ENCODE measurements around the gene FBXW11. TPM values are rescaled to one million over a fixed set of nuclear protein-coding genes. Genes with fewer than 3 reads are reported as not detected.

Gene FBXW11
- total and polyA plus RNA-seq, 12 donors: 5.3 to 108 (median 76.6) TPM

- 81 to 83% methylated on average over 5 of the region's 5 CpGs for WGBS, 2 donors
- H3K27me3 ChIP-seq: no peaks in the 10 kb centered on the region
- H3K4me3 ChIP-seq: no peak overlapping the region
- no peak overlapping the region for H3K27ac ChIP-seq
- intact Hi-C loops (cut with DNase I): loop anchor here in 9 of 10 donors (5.0 to 10.0 kb wide), 9 partner anchors 87 to 380 kb away; partner anchors contain the start of genes FBXW11 (in 5 of the 9) and STK10 (in 2 of the 9)
- H3K4me1 ChIP-seq: peaks cover 3 to 52% (median 47%) of the 10 kb centered on the region in 9 donors
- no peak for TF ChIP-seq CTCF (IDR thresholded peaks at IDR 0.05)
- ATAC-seq: no peak
- H3K9me3 ChIP-seq: no peaks in the 10 kb centered on the region
- peaks cover 0 to 9% (median 0%) of the 10 kb centered on the region in 9 donors for H3K36me3 ChIP-seq
- no peak for DNase-seq
Measured at GRCh38 chr5:171914726-171915338, 91.6 kb downstream of the FBXW11 start.

- DNase-seq (no peak), ATAC-seq (no peak)
- Histone ChIP-seq H3K36me3 (peaks cover 0 to 18% (median 8%) of the 10 kb centered on the region in 9 donors), H3K27me3 (no peaks in the 10 kb centered on the region), H3K4me3 (no peak overlapping the region), H3K4me1 (peaks cover 3 to 47% (median 43%) of the 10 kb centered on the region in 9 donors), H3K9me3 (no peaks in the 10 kb centered on the region), H3K27ac (no peak overlapping the region)
- no peak for TF ChIP-seq CTCF (IDR thresholded peaks at IDR 0.05)
- intact Hi-C loops (cut with DNase I): loop anchor here in 9 of 10 donors (2.0 to 10.0 kb wide), 11 partner anchors 88 to 381 kb away; partner anchors contain the start of genes FBXW11 (in 6 of the 9) and STK10 (in 2 of the 9)
Measured at GRCh38 chr5:171913987-171914273, 92.5 kb downstream of the FBXW11 start.

GRCh38 chr5:171911152-171911551 lies 95.3 kb downstream of the FBXW11 start:
- DNase-seq: no peak
- WGBS, 2 donors: 69 to 81% methylated on average over 2 of the region's 2 CpGs
- intact Hi-C loops (cut with DNase I): loop anchor here in 9 of 10 donors (5.0 to 10.0 kb wide), 9 partner anchors 91 to 384 kb away; partner anchors contain the start of genes FBXW11 (in 5 of the 9) and STK10 (in 2 of the 9)

GRCh38 chr5:171908638-171909037 lies 97.8 kb downstream of the FBXW11 start:
- WGBS, 2 donors: 82 to 88% methylated on average over 3 of the region's 3 CpGs

More at GRCh38 chr5:171911152-171911551, 95.3 kb downstream of the FBXW11 start:
- peaks cover 0 to 30% (median 10%) of the 10 kb centered on the region in 9 donors for H3K36me3 ChIP-seq
- H3K4me3 ChIP-seq: no peak overlapping the region
- H3K27me3 ChIP-seq: no peaks in the 10 kb centered on the region
- no peak for TF ChIP-seq CTCF (IDR thresholded peaks at IDR 0.05)
- H3K4me1 ChIP-seq: peaks cover 3 to 45% (median 37%) of the 10 kb centered on the region in 9 donors
- H3K9me3 ChIP-seq: no peaks in the 10 kb centered on the region
- ATAC-seq: no peak
- H3K27ac ChIP-seq: no peak overlapping the region

More at GRCh38 chr5:171908638-171909037, 97.8 kb downstream of the FBXW11 start:
- Histone ChIP-seq H3K36me3 (peaks cover 0 to 30% (median 10%) of the 10 kb centered on the region in 9 donors), H3K27ac (no peak overlapping the region), H3K4me3 (no peak overlapping the region), H3K9me3 (no peaks in the 10 kb centered on the region), H3K4me1 (peaks cover 3 to 46% (median 38%) of the 10 kb centered on the region in 9 donors), H3K27me3 (no peaks in the 10 kb centered on the region)
- no peak for ATAC-seq
- intact Hi-C loops (cut with DNase I): loop anchor here in 9 of 10 donors (2.0 to 10.0 kb wide), 8 partner anchors 46 to 491 kb away; partner anchors contain the start of gene FGF18 (in 5 of the 9)
- DNase-seq: no peak
- no peak for TF ChIP-seq CTCF (IDR thresholded peaks at IDR 0.05)

Measured in heart right ventricle (tissue), 16 donors.